HG02678 (cell line): ENCODE data around the gene BCAS2.

ENCODE experiments used
- ATAC-seq: cut with Tn5 transposase; IDR thresholded peaks from one replicate; pipeline ENCODE4 v1.9.1; 2021; ENCODE audit warnings: mild to moderate bottlenecking, moderate library complexity; ENCODE audit not compliant: unreplicated experiment

BCAS2 gene

GRCh38 chr1:114559356-114559755, 22.1 kb downstream of the BCAS2 start:
- ATAC-seq: peak; percentile 47

- peak; percentile 56 for ATAC-seq
Measured at GRCh38 chr1:114558544-114558943, 22.9 kb downstream of the BCAS2 start.

- no peak for ATAC-seq
Measured at GRCh38 chr1:114554577-114554976, 26.8 kb downstream of the BCAS2 start.

GRCh38 chr1:114552106-114552639, 29.2 kb downstream of the BCAS2 start:
- no peak for ATAC-seq

DNA sequence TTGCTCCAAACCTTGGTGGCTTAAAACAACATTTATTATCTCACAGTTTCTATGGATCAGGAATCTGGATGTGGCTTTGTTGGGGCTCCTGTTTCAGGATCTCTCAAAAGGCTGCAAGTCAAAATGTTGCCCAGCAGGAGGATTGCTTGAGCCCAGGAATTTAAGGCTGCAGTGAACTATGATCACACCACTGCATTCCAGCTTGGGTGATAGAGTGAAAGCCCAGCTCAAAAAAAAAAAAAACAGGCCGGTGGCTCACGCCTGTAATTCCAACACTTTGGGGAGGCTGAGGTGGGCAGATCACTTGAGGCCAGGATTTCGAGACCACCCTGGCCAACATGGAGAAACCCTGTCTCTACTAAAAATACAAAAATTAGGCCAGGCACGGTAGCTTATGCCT, 30.0 kb downstream of the BCAS2 start:
- ATAC-seq: no peak

- no peak for ATAC-seq
Measured at GRCh38 chr1:114550336-114550735, 31.1 kb downstream of the BCAS2 start.

GRCh38 chr1:114549137-114549536, 32.3 kb downstream of the BCAS2 start:
- no peak for ATAC-seq

GRCh38 chr1:114547076-114547475, 34.3 kb downstream of the BCAS2 start:
- ATAC-seq: no peak

DNA sequence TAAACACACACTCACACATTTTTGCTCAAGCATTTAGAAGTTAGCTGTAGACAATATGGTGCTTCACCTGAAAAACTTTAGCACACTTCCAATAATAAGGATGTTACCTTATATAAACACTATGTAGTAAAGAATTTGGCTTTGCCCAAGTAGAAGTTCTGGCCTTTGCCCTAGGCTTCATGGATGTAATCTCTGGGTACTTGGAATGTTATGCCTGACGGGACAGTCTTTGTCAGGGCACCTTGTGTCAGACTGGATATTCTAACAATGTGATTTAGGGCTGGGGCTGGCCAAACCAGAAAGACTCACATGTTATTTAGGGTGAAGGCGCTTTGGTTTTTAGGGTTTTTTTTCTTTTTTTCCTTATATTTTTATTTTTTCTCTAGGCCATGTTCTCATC, 35.6 kb downstream of the BCAS2 start:
- ATAC-seq: no peak

DNA sequence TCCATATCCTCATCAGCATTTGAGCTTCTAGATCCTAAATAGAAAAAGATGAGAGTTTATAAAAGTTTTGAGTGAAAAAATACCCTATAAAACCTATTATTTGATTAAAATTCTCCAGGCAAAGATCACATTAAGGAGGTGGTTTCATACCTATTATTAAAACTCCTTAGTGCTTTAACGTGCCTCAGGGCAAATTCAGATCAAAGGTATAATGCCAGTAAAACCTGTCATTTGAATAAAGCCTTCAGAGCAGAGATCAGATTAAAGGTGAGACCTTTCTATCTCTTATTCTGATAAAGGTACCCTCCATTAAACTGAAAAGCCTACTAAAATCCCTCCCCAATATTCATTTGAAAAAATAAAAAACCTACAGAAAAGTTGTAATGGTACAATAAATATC, 36.1 kb downstream of the BCAS2 start:
- no peak for ATAC-seq

- no peak for ATAC-seq
Measured at GRCh38 chr1:114540821-114541220, 40.6 kb downstream of the BCAS2 start.

DNA sequence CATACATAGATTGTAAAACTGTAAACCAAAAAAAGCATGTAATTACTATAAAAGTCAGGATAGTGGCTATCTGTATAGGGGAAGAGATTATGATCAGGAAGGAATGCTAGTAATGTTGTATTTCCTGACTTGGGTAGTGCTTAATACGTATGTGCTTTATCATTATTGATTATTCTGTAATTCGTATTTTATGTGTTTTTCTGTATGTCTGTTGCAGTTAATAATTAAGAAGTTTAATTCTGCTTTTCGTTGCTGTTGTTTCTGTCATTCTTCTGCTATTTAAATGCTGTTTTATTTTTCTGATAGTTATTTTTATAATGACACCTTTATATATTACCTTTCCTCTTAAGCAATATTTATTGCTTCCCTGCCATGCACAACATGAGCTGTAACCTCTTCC, 41.1 kb downstream of the BCAS2 start:
- ATAC-seq: no peak

DNA sequence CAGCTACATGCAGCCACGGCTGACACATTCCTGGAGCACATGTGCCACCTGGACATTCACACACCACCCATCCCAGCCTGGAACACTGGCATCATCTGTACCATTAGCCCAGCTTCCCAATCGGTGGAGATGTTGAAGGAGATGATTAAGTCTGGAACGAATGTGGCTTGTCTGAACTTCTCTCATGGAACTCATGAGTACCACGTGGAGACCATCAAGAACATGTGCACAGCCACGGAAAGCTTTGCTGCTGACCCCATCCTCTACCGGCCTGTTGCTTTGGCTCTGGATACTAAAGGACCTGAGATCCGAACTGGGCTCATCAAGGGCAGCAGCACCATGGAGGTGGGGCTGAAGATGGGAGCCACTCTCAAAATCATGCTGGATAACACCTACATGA, 45.4 kb downstream of the BCAS2 start:
- ATAC-seq: no peak

GRCh38 chr1:114535401-114535800, 46.0 kb downstream of the BCAS2 start:
- no peak for ATAC-seq

GRCh38 chr1:114531094-114531493, 50.3 kb downstream of the BCAS2 start:
- no peak for ATAC-seq

DNA sequence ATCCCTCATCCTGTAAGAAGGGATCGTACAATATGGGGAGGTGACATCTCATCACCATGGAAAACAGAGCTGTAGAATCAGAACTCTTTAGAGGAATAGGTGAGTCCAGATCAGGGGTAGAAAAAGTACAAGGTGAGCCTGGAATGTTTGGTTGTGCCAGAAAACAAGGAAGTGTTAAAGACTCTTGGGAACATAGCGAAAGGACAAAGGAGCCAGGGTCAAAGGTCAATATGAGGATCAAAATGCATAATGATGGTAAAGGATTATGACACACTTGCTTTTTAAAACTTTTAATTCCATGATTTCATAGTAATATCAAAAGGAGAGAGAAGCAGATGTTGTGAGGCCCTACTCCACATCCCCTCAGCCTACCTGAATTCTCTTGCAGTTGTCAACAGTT, 51.2 kb downstream of the BCAS2 start:
- ATAC-seq: no peak

DNA sequence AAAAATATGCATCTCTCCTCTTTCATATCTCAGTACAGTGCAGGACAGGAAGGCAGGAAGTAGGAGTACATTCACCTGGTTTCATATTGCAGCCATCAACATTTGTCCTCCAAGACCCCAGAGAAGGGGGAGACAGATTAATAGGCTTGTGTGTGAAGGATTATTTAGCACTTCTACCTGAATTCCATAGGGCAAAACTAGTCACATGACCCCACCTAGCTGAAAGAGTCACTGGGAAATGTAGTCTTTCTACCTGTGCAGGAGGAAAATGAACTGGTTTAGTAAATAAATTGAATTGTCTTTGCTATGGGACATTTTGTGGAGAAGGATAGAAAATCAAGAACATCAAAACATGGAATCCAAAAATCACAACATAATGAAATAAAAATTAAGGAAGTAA, 56.5 kb downstream of the BCAS2 start:
- no peak for ATAC-seq

GRCh38 chr1:114522264-114522575, 59.2 kb downstream of the BCAS2 start:
- no peak for ATAC-seq

DNA sequence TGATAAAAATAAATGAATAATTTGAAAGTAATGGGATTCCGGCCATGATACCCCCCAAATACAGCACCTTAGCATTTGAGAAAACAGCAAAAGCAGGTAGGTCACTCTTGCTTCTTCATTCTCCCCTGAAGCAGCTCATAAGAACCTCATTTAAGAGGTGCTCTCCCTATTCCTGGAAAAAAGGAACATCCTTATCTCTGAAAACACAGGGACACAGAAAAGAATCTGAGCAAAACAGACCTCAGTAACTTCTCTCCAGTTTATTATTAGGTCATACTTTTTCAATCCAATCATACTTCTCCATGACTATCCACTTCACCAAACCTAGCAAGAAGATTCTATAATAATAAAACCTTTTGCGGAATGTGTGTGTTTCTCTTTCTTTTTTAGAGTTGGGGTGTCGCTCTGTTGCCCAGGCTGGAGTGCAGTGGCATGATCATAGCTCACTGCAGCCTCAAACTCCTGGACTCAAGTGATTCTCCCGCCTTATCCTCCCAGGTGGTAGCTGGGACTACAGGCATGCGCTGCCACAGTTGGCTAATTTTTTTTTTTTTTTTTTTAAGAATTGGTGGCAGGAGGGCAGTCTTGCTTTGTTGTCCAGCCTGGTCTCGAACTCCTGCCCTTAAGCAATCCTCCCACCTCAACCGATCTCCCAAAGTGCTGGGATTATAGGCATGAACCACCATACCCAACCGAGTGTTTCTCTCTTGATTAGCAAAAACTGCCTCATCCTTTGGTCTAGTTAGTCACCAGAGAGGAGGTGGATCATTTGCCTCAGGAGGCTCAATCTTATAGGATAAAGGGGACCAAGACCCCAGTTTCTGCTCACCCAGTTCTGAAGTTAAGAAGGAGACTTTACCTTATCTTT, 59.8 kb downstream of the BCAS2 start:
- ATAC-seq: no peak
